ENCODE measurements around the gene ZNF865.

The ZNF865 gene

GRCh38 chr19:55649268-55650125 lies 44.0 kb downstream of the ZNF865 start:
- TF ChIP-seq, protein P1, sequence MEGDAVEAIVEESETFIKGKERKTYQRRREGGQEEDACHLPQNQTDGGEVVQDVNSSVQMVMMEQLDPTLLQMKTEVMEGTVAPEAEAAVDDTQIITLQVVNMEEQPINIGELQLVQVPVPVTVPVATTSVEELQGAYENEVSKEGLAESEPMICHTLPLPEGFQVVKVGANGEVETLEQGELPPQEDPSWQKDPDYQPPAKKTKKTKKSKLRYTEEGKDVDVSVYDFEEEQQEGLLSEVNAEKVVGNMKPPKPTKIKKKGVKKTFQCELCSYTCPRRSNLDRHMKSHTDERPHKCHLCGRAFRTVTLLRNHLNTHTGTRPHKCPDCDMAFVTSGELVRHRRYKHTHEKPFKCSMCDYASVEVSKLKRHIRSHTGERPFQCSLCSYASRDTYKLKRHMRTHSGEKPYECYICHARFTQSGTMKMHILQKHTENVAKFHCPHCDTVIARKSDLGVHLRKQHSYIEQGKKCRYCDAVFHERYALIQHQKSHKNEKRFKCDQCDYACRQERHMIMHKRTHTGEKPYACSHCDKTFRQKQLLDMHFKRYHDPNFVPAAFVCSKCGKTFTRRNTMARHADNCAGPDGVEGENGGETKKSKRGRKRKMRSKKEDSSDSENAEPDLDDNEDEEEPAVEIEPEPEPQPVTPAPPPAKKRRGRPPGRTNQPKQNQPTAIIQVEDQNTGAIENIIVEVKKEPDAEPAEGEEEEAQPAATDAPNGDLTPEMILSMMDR (IDR thresholded peaks at IDR 0.05): no peak
- Mint-ChIP-seq H3K27ac (no peak overlapping the region), H3K9me3 (no peaks in the 10 kb centered on the region), H3K27me3 (ENCODE audit: low read depth, poor library complexity) (no peaks in the 10 kb centered on the region), H3K36me3 (ENCODE audit: low read depth) (peaks cover 21% of the 10 kb centered on the region), H3K4me3 (peak overlapping the region; percentile 85), H3K4me1 (peaks cover 33% of the 10 kb centered on the region)
- no peak for DNase-seq

GRCh38 chr19:55650126-55650557 lies 44.7 kb downstream of the ZNF865 start:
- H3K27ac Mint-ChIP-seq: no peak overlapping the region
- peaks cover 21% of the 10 kb centered on the region for H3K36me3 Mint-ChIP-seq (ENCODE audit: low read depth)
- H3K27me3 Mint-ChIP-seq (ENCODE audit: low read depth, poor library complexity): no peaks in the 10 kb centered on the region
- no peak for DNase-seq
- H3K4me3 Mint-ChIP-seq: peak overlapping the region; percentile 62
- no peaks in the 10 kb centered on the region for H3K9me3 Mint-ChIP-seq
- TF ChIP-seq, protein P1 (IDR thresholded peaks at IDR 0.05): no peak
- H3K4me1 Mint-ChIP-seq: peaks cover 30% of the 10 kb centered on the region

DNA sequence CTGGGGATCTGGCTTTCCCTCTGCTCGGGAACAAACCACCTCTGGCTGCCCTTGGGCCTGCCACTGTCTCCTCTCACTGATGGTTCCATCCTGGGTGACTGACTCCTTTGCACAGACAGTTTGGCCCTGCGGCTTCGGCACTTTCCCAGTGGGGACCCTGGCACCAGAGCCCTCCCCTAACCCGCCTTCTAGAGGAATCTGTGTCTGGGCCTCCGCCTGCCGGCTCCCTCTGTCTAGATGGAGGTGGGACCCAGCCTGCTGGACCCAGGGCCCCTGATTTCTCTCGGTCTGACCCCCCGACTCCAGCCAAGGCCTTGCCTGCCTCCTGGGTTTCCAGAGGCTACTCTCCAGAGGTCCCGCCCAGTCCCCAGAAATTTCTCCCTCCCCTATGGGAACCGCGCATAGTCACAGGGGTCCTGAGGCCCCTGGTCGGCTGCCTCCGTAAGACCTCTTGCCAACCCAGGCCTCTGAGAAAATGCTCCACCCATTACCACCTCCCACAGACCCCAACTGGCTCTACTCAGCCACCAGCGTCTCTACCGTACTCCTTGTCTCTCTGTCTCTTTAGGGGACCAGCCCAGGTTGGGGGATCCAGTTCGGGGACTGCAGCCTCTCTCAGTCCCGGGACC lies 45.3 kb downstream of the ZNF865 start:
- Mint-ChIP-seq H3K27me3 (ENCODE audit: low read depth, poor library complexity) (no peaks in the 10 kb centered on the region), H3K27ac (no peak overlapping the region), H3K4me1 (peaks cover 26% of the 10 kb centered on the region), H3K9me3 (no peaks in the 10 kb centered on the region), H3K4me3 (peak overlapping the region; percentile 62), H3K36me3 (ENCODE audit: low read depth) (peaks cover 16% of the 10 kb centered on the region)
- no peak for DNase-seq
- TF ChIP-seq, protein P1 (IDR thresholded peaks at IDR 0.05): no peak

- peaks cover 16% of the 10 kb centered on the region for H3K36me3 Mint-ChIP-seq (ENCODE audit: low read depth)
- no peaks in the 10 kb centered on the region for H3K9me3 Mint-ChIP-seq
- no peak for DNase-seq
- no peaks in the 10 kb centered on the region for H3K27me3 Mint-ChIP-seq (ENCODE audit: low read depth, poor library complexity)
- H3K4me3 Mint-ChIP-seq: peak overlapping the region; percentile 54
- TF ChIP-seq, protein P1 (IDR thresholded peaks at IDR 0.05): no peak
- peaks cover 31% of the 10 kb centered on the region for H3K4me1 Mint-ChIP-seq
- no peak overlapping the region for H3K27ac Mint-ChIP-seq
These were observed 45.8 kb downstream of the ZNF865 start for GRCh38 chr19:55651236-55651635.

DNA sequence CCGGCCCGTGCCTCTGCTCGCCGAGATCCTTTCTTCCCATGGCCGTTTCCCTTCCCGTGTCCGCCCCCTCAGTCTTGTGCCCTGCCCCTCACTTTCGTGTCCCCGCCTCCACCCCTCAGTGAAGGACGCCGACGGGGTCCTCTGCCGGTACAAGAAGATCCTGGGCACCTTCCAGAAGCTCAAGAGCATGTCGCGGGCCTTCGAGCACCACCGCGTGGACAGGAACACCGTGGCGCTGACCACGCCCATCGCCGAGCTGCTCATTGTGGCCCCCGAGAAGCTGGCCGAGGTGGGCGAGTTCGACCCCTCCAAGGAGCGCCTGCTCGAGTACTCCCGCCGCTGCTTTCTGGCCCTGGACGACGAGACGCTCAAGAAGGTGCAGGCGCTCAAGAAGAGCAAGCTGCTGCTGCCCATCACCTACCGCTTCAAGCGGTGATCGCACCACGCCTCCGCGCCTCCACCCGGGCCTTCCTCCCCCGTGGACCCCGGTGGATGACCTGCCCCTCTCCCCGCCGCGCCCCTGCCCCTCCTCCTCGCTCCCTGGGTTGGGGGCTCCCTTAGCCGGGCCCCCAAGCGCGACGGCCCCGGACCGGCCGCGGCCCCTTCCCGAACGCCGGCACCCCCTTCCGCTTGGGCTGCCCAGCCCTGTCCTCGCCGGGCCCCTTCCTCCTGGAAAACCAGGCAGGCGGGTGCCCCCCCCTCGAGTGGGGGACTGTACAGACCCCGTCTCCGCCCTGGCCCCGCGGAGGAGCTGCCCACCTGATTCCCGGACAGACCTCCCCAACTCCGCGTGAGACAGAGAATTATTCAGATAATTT lies 47.1 kb downstream of the ZNF865 start:
- Mint-ChIP-seq H3K36me3 (ENCODE audit: low read depth) (peaks cover 8% of the 10 kb centered on the region), H3K9me3 (no peaks in the 10 kb centered on the region), H3K4me1 (peaks cover 35% of the 10 kb centered on the region), H3K27ac (peak overlapping the region; percentile 68), H3K4me3 (peak overlapping the region; percentile 54), H3K27me3 (ENCODE audit: low read depth, poor library complexity) (no peaks in the 10 kb centered on the region)
- DNase-seq: no peak
- TF ChIP-seq, protein P1 (IDR thresholded peaks at IDR 0.05): no peak

All from nephron progenitor cell (in vitro differentiated cells).